Hippocampal formation (tissue), 2 donors: ENCODE data around the gene ACOT7.
"Not testable (repeated sequence)": the region's sequence is repeated elsewhere in the genome, so short reads cannot be mapped to it uniquely, and the experiment has no call there.

Experiments used
- DNase-seq, 2 donors: peaks; one replicate each; lab custom pipeline; 2025; lab: John Stamatoyannopoulos, UW

ACOT7 gene

GRCh38 chr1:6239213-6239752 lies 154.3 kb downstream of the ACOT7 start:
- no peak for DNase-seq

- DNase-seq, result no peak
Observed at GRCh38 chr1:6237093-6237492, 156.5 kb downstream of the ACOT7 start.

- no peak for DNase-seq
Observed at GRCh38 chr1:6235296-6235677, 158.3 kb downstream of the ACOT7 start.

GRCh38 chr1:6234502-6235295 lies 158.9 kb downstream of the ACOT7 start:
- no peak for DNase-seq

DNA sequence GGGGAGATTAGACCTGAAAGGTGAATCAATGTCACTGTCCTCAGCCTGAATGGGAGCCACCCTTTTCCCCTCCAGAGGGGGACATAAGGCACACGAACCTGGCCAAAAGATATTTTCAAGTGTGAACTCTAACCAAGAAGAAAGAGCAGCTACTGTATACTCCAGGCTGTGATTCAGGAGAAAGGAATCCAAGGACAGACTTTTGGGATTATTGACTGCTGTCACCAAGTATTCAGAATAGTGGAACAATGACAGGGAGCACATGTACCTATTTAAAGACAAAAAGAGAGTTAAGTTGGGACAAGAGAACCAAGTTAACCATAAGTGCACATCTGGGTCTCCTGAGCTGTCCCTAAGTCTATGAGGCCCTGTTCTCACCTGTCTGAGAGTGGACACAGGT lies 160.2 kb downstream of the ACOT7 start:
- no peak for DNase-seq

DNA sequence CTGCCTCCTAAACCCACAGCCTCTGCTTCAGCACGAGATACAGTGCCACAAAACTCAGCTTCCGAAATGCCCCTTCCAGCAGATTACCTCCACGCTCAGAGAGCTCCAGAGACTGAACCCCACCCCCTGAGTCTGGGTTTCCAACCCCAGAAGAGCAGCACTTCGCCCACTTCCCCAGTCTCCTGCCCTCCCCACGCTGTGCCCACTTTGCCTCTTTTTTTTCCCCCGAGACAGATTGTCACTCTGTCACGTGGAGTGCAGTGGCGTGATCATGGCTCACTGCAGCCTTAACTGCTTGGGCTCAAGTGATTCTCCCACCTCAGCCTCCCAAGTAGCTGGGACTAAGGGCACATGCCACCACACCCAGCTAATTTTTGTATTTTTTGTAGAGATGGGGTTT lies 167.9 kb downstream of the ACOT7 start:
- no peak for DNase-seq

DNA sequence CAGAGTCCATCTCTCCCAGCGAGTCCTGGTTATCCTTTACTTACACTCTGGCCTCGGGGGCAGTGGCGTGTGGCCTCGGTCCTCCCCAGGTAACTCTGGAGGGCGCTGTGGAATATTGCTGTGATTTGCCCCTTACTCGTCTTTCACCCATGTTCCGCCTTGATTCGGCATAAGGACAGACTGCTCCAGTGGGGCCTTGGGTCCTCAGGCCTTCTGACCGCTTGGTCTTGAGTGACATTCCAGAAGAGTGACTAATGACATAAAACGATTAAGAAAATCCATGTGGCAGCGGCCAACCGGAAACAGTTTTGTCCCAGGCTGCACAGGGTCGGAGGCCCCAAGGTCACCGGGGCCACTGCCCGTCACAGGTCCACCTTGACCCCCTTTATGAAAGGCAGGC lies 168.8 kb downstream of the ACOT7 start:
- no peak for DNase-seq

DNA sequence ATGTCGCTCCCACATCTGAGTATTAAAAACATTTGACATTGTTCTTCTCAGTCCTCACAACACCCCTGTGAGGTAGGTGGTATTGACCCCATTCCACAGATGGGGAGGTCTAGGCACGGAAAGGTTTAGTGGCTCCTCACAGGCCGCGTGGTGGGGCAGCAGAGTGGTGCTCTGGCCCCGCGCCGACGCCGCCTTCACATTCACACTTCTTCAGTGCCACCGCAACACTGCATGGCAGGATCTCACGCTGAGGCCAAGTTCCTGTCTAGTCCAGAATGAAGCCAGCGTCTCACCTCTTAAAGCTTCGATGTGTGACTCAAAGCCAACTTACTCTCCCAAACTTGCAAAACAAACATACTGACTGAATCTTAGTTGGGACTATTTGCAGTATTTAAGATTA lies 169.9 kb downstream of the ACOT7 start:
- no peak for DNase-seq

DNA sequence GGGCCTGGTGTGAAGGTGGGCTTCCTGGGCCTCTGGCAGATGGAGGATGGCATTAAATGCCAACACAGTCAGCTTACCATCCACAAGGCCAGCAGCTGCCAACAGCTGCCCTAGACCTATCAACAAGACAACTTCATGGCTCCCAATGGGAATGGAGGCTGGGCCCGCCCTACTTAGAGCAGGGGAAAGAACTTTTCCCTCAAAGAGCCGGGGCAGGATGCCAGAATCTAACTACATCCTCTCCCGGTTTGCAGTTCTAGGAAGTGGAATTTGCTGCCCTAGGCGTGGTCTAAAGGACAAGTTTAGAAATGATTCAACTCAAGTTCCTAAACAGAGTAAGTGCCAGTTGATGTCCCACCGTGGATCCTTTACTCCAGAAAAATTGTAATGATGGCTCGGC lies 170.9 kb downstream of the ACOT7 start:
- no peak for DNase-seq

GRCh38 chr1:6221210-6221784 lies 172.3 kb downstream of the ACOT7 start:
- no peak for DNase-seq

DNA sequence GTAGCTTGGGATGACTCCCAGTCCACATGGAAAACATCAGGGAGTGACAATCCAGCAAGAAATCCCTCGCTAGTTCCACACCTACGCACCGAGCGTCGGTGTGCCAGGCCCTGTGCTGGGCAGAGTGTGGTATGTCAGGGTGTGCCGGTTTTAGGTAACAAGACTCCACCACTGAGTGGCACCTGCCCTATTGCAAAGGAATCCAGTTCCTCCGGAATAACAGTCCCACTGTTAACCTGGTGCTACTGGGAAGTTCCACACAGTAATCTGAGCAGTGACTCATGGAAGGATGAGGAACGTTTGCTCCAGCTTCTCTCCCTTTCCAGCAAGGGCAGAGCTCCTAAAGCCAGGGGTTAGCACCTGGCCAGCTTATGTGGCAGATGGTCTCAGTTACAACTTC lies 173.3 kb downstream of the ACOT7 start:
- DNase-seq, result no peak

DNA sequence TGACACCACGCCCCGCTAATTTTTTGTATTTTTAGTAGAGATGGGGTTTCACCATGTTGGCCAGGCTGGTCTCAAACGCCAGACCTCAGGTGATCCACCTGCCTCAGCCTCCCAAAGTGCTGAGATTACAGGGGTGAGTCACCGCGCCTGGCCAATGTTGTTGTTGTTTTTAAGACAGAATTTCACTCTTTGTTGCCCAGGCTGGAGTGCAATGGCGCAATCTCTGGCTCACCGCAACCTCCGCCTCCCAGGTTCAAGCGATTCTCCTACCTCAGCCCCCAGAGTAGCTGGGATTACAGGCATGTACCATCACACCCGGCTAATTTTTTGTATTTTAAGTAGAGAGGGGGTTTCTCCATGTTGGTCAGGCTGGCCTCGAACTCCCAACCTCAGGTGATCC lies 173.9 kb downstream of the ACOT7 start:
- not testable (repeated sequence) for DNase-seq

DNA sequence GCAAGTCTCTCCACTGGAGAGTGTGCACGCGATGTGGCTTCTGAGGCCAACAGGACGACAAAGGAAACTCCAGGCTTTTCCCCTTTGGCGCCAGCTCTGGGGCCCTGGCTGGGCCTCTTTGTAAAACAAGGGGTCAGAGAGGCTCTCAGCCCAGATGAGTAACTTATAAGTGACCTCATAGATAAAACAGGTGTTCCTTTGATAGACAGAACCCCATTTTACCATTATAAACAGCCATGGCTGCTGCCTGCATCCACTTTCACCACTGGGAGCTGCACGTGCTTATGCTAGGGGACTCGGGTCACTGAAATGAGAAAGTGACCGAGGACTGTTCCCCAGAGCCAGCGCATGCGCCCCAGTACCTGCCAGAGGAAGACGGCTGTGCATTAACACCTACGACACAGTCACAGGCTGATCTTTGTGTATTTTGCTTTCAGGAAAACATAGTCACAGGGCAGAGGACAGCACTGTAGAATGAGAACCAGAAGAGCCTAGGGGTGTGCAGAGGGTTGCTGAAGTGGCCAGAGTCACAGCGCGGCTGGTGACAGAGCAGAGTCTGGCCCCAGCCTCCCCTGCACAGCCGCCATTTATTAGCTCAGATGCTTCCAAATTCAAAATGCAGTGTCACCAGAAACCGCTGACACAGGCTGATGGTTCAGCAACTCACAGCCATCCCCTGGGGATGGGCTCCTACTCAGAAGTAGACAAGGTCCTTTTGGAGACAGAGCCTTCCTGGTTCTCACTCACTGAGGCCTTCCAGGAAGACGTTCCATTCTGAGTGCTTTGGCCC lies 175.0 kb downstream of the ACOT7 start:
- no peak for DNase-seq
